ENCODE data around the gene SLC12A4.
A peak's percentile ranks its signal among the peaks of the same experiment; 100 is the strongest.
"Not testable (repeated sequence)": the region's sequence is repeated elsewhere in the genome, so short reads cannot be mapped to it uniquely, and the experiment has no call there.

SLC12A4 gene

DNA sequence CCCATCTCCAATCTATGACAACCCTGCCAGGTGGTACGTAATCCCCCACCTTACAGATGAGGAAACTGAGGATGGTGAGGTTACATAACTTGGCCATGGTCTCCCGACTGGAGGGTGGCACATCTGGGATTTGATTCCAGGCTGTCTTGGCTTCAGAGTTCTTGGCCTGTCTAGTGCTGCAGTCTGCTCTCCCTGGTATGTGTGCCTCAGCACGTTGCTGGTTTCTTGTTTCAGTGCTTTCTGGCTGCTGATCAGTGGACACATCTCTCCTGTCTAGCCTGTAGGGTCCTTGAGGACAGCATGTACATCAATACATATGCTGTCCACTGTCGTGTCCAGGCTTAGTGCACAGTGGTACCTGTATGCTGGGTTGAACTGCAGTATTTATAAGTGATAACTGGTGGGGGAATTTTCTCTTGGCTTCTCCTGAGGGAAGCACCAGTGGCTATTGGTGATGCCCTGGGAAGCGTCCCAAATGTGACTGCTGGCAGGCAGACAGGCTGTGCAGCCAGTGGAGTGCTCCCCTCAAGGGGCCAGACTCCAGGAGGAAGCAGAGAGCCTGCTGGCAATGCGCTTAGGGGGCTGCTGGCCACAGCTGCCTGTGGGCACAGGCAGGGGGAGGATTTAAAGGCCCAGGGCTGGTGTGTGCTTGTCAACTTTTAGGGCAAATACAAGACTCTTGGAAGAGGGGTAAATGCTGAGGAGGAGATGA is 51.1 kb downstream of the SLC12A4 start:
- H3K4me3 ChIP-seq (ENCODE audit: low read depth, low read length): no peak overlapping the region
- H3K9ac ChIP-seq: no peak overlapping the region
- TF ChIP-seq, protein P1, sequence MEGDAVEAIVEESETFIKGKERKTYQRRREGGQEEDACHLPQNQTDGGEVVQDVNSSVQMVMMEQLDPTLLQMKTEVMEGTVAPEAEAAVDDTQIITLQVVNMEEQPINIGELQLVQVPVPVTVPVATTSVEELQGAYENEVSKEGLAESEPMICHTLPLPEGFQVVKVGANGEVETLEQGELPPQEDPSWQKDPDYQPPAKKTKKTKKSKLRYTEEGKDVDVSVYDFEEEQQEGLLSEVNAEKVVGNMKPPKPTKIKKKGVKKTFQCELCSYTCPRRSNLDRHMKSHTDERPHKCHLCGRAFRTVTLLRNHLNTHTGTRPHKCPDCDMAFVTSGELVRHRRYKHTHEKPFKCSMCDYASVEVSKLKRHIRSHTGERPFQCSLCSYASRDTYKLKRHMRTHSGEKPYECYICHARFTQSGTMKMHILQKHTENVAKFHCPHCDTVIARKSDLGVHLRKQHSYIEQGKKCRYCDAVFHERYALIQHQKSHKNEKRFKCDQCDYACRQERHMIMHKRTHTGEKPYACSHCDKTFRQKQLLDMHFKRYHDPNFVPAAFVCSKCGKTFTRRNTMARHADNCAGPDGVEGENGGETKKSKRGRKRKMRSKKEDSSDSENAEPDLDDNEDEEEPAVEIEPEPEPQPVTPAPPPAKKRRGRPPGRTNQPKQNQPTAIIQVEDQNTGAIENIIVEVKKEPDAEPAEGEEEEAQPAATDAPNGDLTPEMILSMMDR (IDR thresholded peaks at IDR 0.05): no peak
- H3K9me3 ChIP-seq (ENCODE audit: control insufficient read depth, low read length): no peaks in the 10 kb centered on the region
- no peak overlapping the region for H2AFZ ChIP-seq
- H3K27ac ChIP-seq: peak overlapping the region; percentile 52
- H3K4me2 ChIP-seq (ENCODE audit: low read length): no peak overlapping the region
- peaks cover 77% of the 10 kb centered on the region for H3K79me2 ChIP-seq
- H3K27me3 ChIP-seq (ENCODE audit: control insufficient read depth, insufficient read depth, low read length): no peaks in the 10 kb centered on the region
- H3K36me3 ChIP-seq (ENCODE audit: control insufficient read depth, insufficient read depth, low read length): no peaks in the 10 kb centered on the region
- peaks cover 13% of the 10 kb centered on the region for H3K4me1 ChIP-seq

DNA sequence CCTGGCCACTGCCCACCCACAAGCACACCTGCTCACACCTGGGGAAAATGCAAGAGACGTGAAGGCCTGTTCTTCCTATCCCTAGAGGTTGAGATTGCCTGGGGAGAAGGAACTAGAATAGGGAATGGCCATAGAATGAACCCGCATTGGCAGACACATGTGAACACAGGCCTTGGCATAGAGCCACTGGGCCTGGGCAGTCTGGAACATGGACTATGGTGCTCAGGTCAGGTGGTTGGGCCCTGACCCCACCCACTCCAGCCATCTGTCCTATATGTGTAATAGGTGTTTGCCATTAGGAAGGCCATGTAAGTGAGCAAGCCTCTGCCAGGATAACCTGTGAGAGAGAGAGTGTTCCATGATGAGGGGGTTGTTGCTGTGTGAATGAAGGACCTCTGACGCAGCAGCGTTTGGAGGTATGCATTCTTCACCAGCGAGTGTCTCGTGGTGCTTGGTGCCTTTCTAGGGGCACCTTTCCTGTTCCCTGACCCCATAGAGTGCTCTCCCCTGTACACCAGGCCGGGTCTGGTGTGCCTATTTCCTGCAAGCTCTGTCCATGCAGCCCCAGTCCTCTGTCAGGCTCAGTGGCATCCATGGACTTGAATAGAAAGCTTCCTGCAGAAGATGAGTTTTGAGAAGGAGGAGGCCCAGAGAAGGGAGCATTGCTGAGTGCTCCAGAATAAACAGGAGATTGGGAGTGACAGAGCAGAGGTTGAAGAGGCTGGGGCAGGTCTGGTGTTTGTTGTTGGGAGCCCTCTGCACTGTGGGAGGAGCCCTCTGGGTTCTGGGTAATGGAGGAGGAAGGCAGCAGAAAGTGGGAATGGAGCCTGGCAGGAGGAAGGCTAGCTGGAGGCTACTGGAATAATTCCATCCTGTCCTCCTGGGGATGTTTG is 52.4 kb downstream of the SLC12A4 start:
- H3K79me2 ChIP-seq: peaks cover 80% of the 10 kb centered on the region
- no peaks in the 10 kb centered on the region for H3K27me3 ChIP-seq (ENCODE audit: control insufficient read depth, insufficient read depth, low read length)
- H3K9me3 ChIP-seq (ENCODE audit: control insufficient read depth, low read length): no peaks in the 10 kb centered on the region
- no peak overlapping the region for H3K4me3 ChIP-seq (ENCODE audit: low read depth, low read length)
- no peaks in the 10 kb centered on the region for H3K36me3 ChIP-seq (ENCODE audit: control insufficient read depth, insufficient read depth, low read length)
- no peak overlapping the region for H3K4me2 ChIP-seq (ENCODE audit: low read length)
- H3K4me1 ChIP-seq: peaks cover 13% of the 10 kb centered on the region
- no peak overlapping the region for H3K9ac ChIP-seq
- no peak overlapping the region for H3K27ac ChIP-seq
- TF ChIP-seq, protein P1 (IDR thresholded peaks at IDR 0.05): no peak
- no peak overlapping the region for H2AFZ ChIP-seq

DNA sequence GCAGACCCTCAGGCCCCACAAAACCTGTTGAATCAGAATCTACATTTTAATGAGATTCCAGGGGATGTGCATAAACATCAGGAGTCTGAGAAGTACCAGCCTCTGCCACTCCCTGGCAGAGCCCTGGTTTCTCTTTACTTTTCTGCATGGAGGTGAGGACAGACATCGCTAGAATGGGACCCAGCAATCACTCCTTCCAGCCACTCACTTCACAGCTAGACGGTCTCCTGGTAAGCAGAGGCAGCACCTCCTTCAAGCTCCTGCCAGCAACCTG is 53.0 kb downstream of the SLC12A4 start:
- H3K4me2 ChIP-seq (ENCODE audit: low read length); H3K36me3 ChIP-seq (ENCODE audit: control insufficient read depth, insufficient read depth, low read length); H2AFZ ChIP-seq; H3K9ac ChIP-seq; H3K27ac ChIP-seq; H3K4me3 ChIP-seq (ENCODE audit: low read depth, low read length); H3K27me3 ChIP-seq (ENCODE audit: control insufficient read depth, insufficient read depth, low read length); H3K9me3 ChIP-seq (ENCODE audit: control insufficient read depth, low read length): not testable (repeated sequence)
- Histone ChIP-seq H3K4me1 (peaks cover 13% of the 10 kb centered on the region), H3K79me2 (peaks cover 82% of the 10 kb centered on the region)

DNA sequence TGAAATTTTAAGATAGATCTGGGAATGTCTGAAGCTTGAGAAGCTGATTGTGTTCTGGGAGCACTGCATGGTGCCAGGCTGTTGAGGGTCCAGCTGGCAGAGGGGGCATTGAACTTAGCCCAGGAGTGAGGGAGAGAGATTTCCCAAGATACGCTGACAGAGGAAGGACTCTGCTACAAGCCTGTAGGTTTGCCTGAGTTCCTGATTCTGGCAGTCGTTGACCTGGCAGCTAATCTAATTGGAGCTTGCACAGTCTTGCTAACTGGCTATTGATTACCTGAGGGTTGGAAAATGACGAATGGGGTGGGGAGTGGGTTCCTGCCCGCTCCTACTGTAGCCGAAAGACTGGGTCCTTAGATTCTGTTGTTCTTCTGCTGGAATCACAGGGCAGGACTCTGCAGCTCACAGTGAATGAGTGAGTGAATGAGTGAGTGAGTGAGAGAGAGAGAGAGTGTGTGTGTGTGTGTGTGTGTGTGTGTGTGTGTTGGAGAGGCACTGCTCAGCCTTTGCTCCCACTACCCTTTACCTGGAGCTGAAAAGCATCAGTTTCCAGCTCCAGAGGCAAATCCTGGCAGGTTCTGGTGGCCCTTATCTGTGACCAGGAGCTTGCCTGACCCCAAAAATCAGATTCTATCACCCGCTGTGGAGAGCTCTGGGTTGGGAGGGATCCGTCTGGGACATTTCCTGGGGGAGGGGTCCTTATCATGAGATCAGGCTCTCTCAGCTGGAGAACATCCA is 53.5 kb downstream of the SLC12A4 start:
- no peaks in the 10 kb centered on the region for H3K9me3 ChIP-seq (ENCODE audit: control insufficient read depth, low read length)
- H3K79me2 ChIP-seq: peaks cover 80% of the 10 kb centered on the region
- no peak overlapping the region for H3K9ac ChIP-seq
- H3K4me2 ChIP-seq (ENCODE audit: low read length): no peak overlapping the region
- no peak overlapping the region for H3K27ac ChIP-seq
- no peaks in the 10 kb centered on the region for H3K27me3 ChIP-seq (ENCODE audit: control insufficient read depth, insufficient read depth, low read length)
- no peak overlapping the region for H2AFZ ChIP-seq
- H3K36me3 ChIP-seq (ENCODE audit: control insufficient read depth, insufficient read depth, low read length): no peaks in the 10 kb centered on the region
- H3K4me3 ChIP-seq (ENCODE audit: low read depth, low read length): no peak overlapping the region
- H3K4me1 ChIP-seq: peaks cover 13% of the 10 kb centered on the region
- TF ChIP-seq, protein P1 (IDR thresholded peaks at IDR 0.05): no peak

DNA sequence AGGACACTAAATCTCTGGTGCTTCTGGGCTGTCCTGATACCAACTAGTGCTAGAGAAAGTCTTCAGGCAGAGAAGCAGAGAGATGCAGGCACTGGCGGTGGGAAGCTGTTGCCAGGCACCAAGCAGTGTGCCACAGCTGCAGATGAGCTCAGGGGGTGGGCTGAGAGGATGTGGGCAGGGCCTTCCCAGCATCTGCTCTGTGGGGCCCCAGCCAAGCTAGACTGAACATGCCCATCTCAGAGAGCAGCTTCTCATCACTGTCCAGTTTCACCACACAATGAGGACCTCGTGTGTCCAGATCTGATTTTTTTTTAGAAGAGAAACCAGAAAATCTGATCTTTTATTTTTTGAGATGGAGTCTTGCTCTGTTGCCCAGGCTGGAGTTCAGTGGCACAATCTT is 58.3 kb downstream of the SLC12A4 start:
- H3K27ac ChIP-seq: no peak overlapping the region

More for the DNA sequence above, 58.3 kb downstream of the SLC12A4 start:
- H3K27me3 ChIP-seq (ENCODE audit: control insufficient read depth, insufficient read depth, low read length): no peaks in the 10 kb centered on the region
- no peaks in the 10 kb centered on the region for H3K36me3 ChIP-seq (ENCODE audit: control insufficient read depth, insufficient read depth, low read length)
- peaks cover 75% of the 10 kb centered on the region for H3K79me2 ChIP-seq
- no peaks in the 10 kb centered on the region for H3K4me1 ChIP-seq
- no peak overlapping the region for H3K9ac ChIP-seq
- TF ChIP-seq, protein P1 (IDR thresholded peaks at IDR 0.05): no peak
- H3K4me2 ChIP-seq (ENCODE audit: low read length): no peak overlapping the region
- H2AFZ ChIP-seq: no peak overlapping the region
- H3K9me3 ChIP-seq (ENCODE audit: control insufficient read depth, low read length): no peaks in the 10 kb centered on the region
- no peak overlapping the region for H3K4me3 ChIP-seq (ENCODE audit: low read depth, low read length)
